ENCODE data around the gene PEX11B.

DNA sequence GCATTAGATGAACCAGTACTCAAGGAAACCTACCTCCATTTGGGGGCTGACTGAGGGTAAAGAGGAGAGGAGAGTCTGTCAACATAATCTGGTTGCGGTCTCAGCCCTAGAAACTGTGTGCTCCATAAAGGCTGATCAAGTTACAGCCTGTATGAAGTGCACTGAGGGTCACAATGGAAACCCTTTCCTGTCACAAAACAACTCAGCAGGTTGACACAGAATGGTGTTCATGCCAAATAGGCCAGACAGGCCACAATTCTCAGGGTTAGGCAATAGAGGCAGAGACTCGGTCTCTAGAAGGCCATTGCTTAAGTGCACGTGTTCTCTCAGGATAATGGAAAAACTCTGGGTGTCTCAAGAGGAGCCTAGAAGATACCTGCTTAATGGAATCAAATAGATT, 28.8 kb downstream of the PEX11B start:
- TF ChIP-seq, protein P1, sequence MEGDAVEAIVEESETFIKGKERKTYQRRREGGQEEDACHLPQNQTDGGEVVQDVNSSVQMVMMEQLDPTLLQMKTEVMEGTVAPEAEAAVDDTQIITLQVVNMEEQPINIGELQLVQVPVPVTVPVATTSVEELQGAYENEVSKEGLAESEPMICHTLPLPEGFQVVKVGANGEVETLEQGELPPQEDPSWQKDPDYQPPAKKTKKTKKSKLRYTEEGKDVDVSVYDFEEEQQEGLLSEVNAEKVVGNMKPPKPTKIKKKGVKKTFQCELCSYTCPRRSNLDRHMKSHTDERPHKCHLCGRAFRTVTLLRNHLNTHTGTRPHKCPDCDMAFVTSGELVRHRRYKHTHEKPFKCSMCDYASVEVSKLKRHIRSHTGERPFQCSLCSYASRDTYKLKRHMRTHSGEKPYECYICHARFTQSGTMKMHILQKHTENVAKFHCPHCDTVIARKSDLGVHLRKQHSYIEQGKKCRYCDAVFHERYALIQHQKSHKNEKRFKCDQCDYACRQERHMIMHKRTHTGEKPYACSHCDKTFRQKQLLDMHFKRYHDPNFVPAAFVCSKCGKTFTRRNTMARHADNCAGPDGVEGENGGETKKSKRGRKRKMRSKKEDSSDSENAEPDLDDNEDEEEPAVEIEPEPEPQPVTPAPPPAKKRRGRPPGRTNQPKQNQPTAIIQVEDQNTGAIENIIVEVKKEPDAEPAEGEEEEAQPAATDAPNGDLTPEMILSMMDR (conservative IDR thresholded peaks at IDR 0.05; ENCODE audit: low read depth, low read length), result no peak
- TF ChIP-seq EZH2 (IDR thresholded peaks at IDR 0.05; ENCODE audit: borderline replicate concordance, low read depth, low read length, poor library complexity, severe bottlenecking), result no peak
